Neural cell (in vitro differentiated cells): ENCODE data around the gene FOXJ3.

Experiments
- EP300 ChIP-seq: fragments of 450-650 bp; conservative IDR thresholded peaks from 2 replicates; pipeline ENCODE4 v1.6.1; 2014; ENCODE audit warnings: antibody characterized with exemption, mild to moderate bottlenecking, moderate library complexity; ENCODE audit not compliant: poor library complexity, severe bottlenecking
- EZH2 ChIP-seq: fragments of 200-600, 300-800 bp; shearing (Covaris generic), sonication (generic); IDR thresholded peaks from 2 replicates; pipeline ENCODE4 v1.6.1; 2014; ENCODE audit warnings: antibody characterized with exemption, low read length, borderline replicate concordance, mild to moderate bottlenecking; ENCODE audit not compliant: insufficient read depth, poor library complexity, severe bottlenecking
- MXI1 ChIP-seq: fragments of 450-650 bp; conservative IDR thresholded peaks from 2 replicates; pipeline ENCODE4 v1.6.1; 2014; ENCODE audit warnings: antibody characterized with exemption, mild to moderate bottlenecking; ENCODE audit not compliant: poor library complexity, severe bottlenecking
- POLR2AphosphoS5 ChIP-seq: IDR thresholded peaks from 2 replicates; pipeline ENCODE4 v1.6.1; 2012
- RAD21 ChIP-seq: fragments of 450-650 bp; conservative IDR thresholded peaks from 2 replicates; pipeline ENCODE4 v1.6.1; 2014; ENCODE audit warnings: antibody characterized with exemption, mild to moderate bottlenecking, moderate library complexity
- SMC3 ChIP-seq: fragments of 450-650 bp; conservative IDR thresholded peaks from 2 replicates; pipeline ENCODE4 v1.6.1; 2014; ENCODE audit warnings: antibody characterized with exemption, mild to moderate bottlenecking, moderate library complexity; ENCODE audit not compliant: poor library complexity
- TF ChIP-seq, protein P1 (sequence below): IDR thresholded peaks from 2 replicates; pipeline ENCODE4 v1.6.1; 2012; ENCODE audit warnings: borderline replicate concordance
- TF ChIP-seq, protein P2 (sequence below): fragments of 450-650 bp; IDR thresholded peaks from 2 replicates; pipeline ENCODE4 v1.5.1; 2014; ENCODE audit warnings: antibody characterized with exemption, mild to moderate bottlenecking, moderate library complexity; ENCODE audit not compliant: poor library complexity, severe bottlenecking

DNA sequence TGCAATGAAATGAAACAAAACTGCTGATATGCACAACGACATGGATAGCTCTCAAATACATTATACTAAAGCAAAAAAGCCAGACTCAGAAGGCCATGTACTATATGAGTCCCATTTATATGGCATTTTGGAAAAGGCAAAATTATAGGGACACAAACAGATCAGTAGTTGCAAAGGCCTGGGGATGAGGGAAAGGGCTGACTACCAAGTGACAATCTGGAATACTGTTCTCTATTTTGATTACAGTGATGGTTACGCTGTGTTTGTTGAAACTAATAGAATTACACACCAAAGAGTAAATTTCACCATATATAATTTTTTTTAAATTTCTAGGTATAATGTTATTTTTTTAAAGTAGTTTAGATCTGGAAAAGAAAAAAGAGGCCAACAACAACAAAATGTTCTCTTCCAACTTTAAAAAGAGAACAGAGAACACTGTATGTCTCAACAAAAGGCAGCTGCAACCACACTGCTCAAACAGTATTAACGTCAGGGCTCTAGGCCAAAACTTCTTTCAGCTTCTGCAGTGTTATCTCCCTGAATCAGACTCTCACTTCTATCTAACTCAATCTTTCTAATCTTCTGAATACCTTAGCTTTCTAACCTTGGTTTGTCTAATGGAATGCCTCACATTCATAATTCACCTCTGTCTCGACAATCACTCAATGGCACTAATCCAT, 75.8 kb downstream of the FOXJ3 start:
- no peak for TF ChIP-seq EP300
- no peak for TF ChIP-seq SMC3
- TF ChIP-seq POLR2AphosphoS5: no peak
- no peak for TF ChIP-seq EZH2
- TF ChIP-seq, protein P1, sequence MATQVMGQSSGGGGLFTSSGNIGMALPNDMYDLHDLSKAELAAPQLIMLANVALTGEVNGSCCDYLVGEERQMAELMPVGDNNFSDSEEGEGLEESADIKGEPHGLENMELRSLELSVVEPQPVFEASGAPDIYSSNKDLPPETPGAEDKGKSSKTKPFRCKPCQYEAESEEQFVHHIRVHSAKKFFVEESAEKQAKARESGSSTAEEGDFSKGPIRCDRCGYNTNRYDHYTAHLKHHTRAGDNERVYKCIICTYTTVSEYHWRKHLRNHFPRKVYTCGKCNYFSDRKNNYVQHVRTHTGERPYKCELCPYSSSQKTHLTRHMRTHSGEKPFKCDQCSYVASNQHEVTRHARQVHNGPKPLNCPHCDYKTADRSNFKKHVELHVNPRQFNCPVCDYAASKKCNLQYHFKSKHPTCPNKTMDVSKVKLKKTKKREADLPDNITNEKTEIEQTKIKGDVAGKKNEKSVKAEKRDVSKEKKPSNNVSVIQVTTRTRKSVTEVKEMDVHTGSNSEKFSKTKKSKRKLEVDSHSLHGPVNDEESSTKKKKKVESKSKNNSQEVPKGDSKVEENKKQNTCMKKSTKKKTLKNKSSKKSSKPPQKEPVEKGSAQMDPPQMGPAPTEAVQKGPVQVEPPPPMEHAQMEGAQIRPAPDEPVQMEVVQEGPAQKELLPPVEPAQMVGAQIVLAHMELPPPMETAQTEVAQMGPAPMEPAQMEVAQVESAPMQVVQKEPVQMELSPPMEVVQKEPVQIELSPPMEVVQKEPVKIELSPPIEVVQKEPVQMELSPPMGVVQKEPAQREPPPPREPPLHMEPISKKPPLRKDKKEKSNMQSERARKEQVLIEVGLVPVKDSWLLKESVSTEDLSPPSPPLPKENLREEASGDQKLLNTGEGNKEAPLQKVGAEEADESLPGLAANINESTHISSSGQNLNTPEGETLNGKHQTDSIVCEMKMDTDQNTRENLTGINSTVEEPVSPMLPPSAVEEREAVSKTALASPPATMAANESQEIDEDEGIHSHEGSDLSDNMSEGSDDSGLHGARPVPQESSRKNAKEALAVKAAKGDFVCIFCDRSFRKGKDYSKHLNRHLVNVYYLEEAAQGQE: no peak
- TF ChIP-seq, protein P2, sequence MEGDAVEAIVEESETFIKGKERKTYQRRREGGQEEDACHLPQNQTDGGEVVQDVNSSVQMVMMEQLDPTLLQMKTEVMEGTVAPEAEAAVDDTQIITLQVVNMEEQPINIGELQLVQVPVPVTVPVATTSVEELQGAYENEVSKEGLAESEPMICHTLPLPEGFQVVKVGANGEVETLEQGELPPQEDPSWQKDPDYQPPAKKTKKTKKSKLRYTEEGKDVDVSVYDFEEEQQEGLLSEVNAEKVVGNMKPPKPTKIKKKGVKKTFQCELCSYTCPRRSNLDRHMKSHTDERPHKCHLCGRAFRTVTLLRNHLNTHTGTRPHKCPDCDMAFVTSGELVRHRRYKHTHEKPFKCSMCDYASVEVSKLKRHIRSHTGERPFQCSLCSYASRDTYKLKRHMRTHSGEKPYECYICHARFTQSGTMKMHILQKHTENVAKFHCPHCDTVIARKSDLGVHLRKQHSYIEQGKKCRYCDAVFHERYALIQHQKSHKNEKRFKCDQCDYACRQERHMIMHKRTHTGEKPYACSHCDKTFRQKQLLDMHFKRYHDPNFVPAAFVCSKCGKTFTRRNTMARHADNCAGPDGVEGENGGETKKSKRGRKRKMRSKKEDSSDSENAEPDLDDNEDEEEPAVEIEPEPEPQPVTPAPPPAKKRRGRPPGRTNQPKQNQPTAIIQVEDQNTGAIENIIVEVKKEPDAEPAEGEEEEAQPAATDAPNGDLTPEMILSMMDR: no peak
- no peak for TF ChIP-seq MXI1
- no peak for TF ChIP-seq RAD21
